ENCODE measurements around the gene FRMD1.

DNA sequence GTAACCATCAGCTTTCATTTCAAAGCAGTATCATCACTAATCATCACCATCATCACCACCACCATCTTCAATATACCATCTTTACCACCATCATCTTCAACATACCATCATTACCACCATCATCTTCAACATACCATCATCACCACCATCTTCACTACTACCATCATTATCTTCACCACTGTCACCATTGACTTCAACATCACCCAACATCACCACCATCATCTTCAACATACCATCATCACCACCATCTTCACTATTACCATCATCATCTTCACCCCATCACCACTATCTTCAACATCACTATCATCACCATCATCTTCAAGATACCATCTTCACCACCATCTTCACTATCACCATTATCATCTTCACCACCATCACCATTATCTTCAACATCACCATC, 40.5 kb upstream of the FRMD1 start:
- no peak for TF ChIP-seq ZBTB33 (IDR thresholded peaks at IDR 0.05; ENCODE audit: extremely low read depth, insufficient replicate concordance, low read length)
- no peak for TF ChIP-seq EGR1 (IDR thresholded peaks at IDR 0.05; ENCODE audit: low read depth)
- no peak for TF ChIP-seq RAD21 (IDR thresholded peaks at IDR 0.05; ENCODE audit: low read depth)
- no peak for TF ChIP-seq CTCF (IDR thresholded peaks at IDR 0.05 in 2 of 3, conservative IDR thresholded peaks at IDR 0.05 in 1 of 3; ENCODE audit: borderline replicate concordance in 1 of 3, insufficient read depth in 1 of 3, low read depth in 2 of 3, low read length in 2 of 3)

Data from HCT116 (cell line).